Tibial nerve (tissue), 4 donors: Measurements from ENCODE around the gene LIMD2.
A peak's percentile ranks its signal among the peaks of the same experiment; 100 is the strongest.

Experiments
- EP300 ChIP-seq, 2 donors: sonication (generic); formaldehyde crosslinking; IDR thresholded peaks; one replicate each; pipeline ENCODE4 v1.6.1; 2017; ENCODE audit warnings: antibody characterized with exemption in 2 of 2, mild to moderate bottlenecking in 1 of 2
- POLR2A ChIP-seq, 2 donors: fragments of 450-650 bp; IDR thresholded peaks; one replicate each; pipeline ENCODE4 v1.6.1; 2017; ENCODE audit warnings: antibody characterized with exemption in 2 of 2, mild to moderate bottlenecking in 2 of 2, moderate library complexity in 2 of 2
- TF ChIP-seq, protein P1 (sequence below), 5 experiments: fragments of 200-600 bp in 3 of 5; fragments of 450-650 bp in 2 of 5; sonication (generic) in 3 of 5; IDR thresholded peaks; one replicate each; pipeline ENCODE4 v1.5.1; 2016 to 2019; ENCODE audit warnings: antibody characterized with exemption in 5 of 5, mild to moderate bottlenecking in 3 of 5, moderate library complexity in 2 of 5

DNA sequence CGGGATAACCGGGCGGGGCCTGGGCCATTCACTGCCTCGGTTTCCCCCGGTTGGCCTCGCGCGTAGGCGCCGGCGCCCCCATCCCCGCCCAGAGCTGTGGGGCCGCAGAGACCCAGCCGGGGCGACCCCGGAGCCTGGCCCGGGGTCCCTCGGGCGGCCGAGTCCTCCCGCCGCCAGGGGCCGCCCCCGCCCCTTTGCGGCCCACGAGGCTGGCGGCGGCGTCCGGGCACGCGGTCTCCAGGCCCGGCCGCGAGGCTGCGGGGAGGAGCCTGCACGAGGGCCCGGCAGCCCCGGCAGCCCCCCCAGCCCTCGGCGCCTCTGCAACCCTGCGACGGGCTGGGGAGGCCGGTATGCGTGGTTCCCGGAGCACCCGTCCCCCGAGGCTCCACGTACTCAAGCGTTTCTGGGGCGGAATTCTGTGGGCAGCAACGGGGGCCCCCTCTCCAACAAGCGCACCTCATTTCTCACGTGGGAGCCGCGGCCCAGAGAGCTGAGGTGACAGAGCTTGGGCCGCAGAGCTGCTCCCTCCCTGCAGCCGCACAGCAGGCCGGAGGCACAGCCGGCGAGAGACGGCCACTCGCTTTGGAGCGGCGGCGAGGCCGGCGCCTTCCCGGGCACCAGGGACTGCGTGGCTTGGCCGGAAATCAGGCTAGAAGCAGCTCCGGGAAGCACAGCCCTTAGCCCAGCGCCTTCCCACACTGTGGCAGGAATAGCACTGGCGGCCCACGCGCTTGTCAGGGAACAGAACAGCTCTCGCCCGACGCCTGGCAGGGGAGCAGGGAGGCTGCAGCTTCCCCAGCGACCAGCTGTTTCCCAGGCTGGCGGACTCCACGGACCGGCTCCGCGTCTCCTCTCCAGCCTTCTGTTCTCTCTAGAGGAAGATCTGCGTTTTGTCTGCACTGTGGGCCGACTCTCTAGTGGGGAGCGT lies 867 bp upstream of the LIMD2 start:
- TF ChIP-seq, protein P1, sequence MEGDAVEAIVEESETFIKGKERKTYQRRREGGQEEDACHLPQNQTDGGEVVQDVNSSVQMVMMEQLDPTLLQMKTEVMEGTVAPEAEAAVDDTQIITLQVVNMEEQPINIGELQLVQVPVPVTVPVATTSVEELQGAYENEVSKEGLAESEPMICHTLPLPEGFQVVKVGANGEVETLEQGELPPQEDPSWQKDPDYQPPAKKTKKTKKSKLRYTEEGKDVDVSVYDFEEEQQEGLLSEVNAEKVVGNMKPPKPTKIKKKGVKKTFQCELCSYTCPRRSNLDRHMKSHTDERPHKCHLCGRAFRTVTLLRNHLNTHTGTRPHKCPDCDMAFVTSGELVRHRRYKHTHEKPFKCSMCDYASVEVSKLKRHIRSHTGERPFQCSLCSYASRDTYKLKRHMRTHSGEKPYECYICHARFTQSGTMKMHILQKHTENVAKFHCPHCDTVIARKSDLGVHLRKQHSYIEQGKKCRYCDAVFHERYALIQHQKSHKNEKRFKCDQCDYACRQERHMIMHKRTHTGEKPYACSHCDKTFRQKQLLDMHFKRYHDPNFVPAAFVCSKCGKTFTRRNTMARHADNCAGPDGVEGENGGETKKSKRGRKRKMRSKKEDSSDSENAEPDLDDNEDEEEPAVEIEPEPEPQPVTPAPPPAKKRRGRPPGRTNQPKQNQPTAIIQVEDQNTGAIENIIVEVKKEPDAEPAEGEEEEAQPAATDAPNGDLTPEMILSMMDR (IDR thresholded peaks at IDR 0.05) = no peak
- TF ChIP-seq EP300 (IDR thresholded peaks at IDR 0.05) (peak in 1 of 2 donors; percentile 57), POLR2A (IDR thresholded peaks at IDR 0.05) (no peak)
